ENCODE results near the gene CADM2.

The CADM2 gene

GRCh38 chr3:85161544-85161943 lies 202.8 kb downstream of the CADM2 start:
- Histone ChIP-seq H3K9me3 (replicated peaks; ENCODE audit: low read length) (no peaks in the 10 kb centered on the region), H3K4me3 (ENCODE audit: low read length) (no peak overlapping the region), H3K9ac (ENCODE audit: low read depth, low read length) (no peak overlapping the region)

GRCh38 chr3:85162905-85163304 lies 204.1 kb downstream of the CADM2 start:
- no peaks in the 10 kb centered on the region for H3K36me3 ChIP-seq (ENCODE audit: insufficient read depth, low read length)
- no peaks in the 10 kb centered on the region for H3K4me1 ChIP-seq (ENCODE audit: control insufficient read depth, insufficient read depth, low read length)
- no peaks in the 10 kb centered on the region for H3K27me3 ChIP-seq (ENCODE audit: control insufficient read depth, insufficient read depth, low read length)
- H3K9me3 ChIP-seq (replicated peaks; ENCODE audit: low read length) = no peaks in the 10 kb centered on the region
- H3K4me2 ChIP-seq (ENCODE audit: low read length) = no peak overlapping the region
- no peak overlapping the region for H3K9ac ChIP-seq (ENCODE audit: low read depth, low read length)
- no peak overlapping the region for H3K4me3 ChIP-seq (ENCODE audit: low read length)

More at GRCh38 chr3:85161544-85161943, 202.8 kb downstream of the CADM2 start:
- H3K4me2 ChIP-seq (ENCODE audit: low read length) = no peak overlapping the region
- no peaks in the 10 kb centered on the region for H3K27me3 ChIP-seq (ENCODE audit: control insufficient read depth, insufficient read depth, low read length)
- H3K4me1 ChIP-seq (ENCODE audit: control insufficient read depth, insufficient read depth, low read length) = no peaks in the 10 kb centered on the region
- H3K36me3 ChIP-seq (ENCODE audit: insufficient read depth, low read length) = no peaks in the 10 kb centered on the region

- Histone ChIP-seq H3K9ac (ENCODE audit: low read depth, low read length) (no peak overlapping the region), H3K4me2 (ENCODE audit: low read length) (no peak overlapping the region), H3K27me3 (ENCODE audit: control insufficient read depth, insufficient read depth, low read length) (no peaks in the 10 kb centered on the region), H3K36me3 (ENCODE audit: insufficient read depth, low read length) (no peaks in the 10 kb centered on the region), H3K9me3 (replicated peaks; ENCODE audit: low read length) (no peaks in the 10 kb centered on the region), H3K4me1 (ENCODE audit: control insufficient read depth, insufficient read depth, low read length) (no peaks in the 10 kb centered on the region), H3K4me3 (ENCODE audit: low read length) (no peak overlapping the region)
Observed at GRCh38 chr3:85164436-85164835, 205.6 kb downstream of the CADM2 start.

GRCh38 chr3:85167576-85167975 lies 208.8 kb downstream of the CADM2 start:
- no peak overlapping the region for H3K4me2 ChIP-seq (ENCODE audit: low read length)
- no peaks in the 10 kb centered on the region for H3K9me3 ChIP-seq (replicated peaks; ENCODE audit: low read length)
- H3K4me3 ChIP-seq (ENCODE audit: low read length) = no peak overlapping the region
- no peak overlapping the region for H3K9ac ChIP-seq (ENCODE audit: low read depth, low read length)
- H3K27me3 ChIP-seq (ENCODE audit: control insufficient read depth, insufficient read depth, low read length) = no peaks in the 10 kb centered on the region
- H3K36me3 ChIP-seq (ENCODE audit: insufficient read depth, low read length) = no peaks in the 10 kb centered on the region
- no peaks in the 10 kb centered on the region for H3K4me1 ChIP-seq (ENCODE audit: control insufficient read depth, insufficient read depth, low read length)

- Histone ChIP-seq H3K9me3 (replicated peaks; ENCODE audit: low read length) (no peaks in the 10 kb centered on the region), H3K9ac (ENCODE audit: low read depth, low read length) (no peak overlapping the region), H3K36me3 (ENCODE audit: insufficient read depth, low read length) (no peaks in the 10 kb centered on the region), H3K27me3 (ENCODE audit: control insufficient read depth, insufficient read depth, low read length) (no peaks in the 10 kb centered on the region), H3K4me3 (ENCODE audit: low read length) (no peak overlapping the region), H3K4me1 (ENCODE audit: control insufficient read depth, insufficient read depth, low read length) (no peaks in the 10 kb centered on the region), H3K4me2 (ENCODE audit: low read length) (no peak overlapping the region)
Observed at GRCh38 chr3:85170646-85171045, 211.9 kb downstream of the CADM2 start.

DNA sequence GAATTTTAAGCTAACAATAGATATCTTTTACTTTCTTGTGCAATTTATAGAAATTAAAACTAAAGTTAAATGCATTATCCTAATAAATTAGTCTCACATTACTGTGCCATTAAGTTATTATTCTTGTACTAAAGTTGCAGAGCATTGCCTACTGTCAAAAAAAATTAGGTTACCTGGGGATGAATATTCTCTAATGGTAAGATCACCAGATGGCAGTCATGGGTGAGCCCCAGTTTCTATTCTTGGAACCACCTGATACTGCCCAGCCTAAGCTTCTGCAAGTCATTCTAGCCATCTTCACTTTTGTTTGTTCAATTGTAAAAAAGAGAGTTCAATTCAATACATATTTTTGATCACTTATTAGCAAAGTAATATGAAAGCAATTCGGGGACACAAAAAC lies 213.2 kb downstream of the CADM2 start:
- Histone ChIP-seq H3K36me3 (ENCODE audit: insufficient read depth, low read length) (no peaks in the 10 kb centered on the region), H3K9ac (ENCODE audit: low read depth, low read length) (no peak overlapping the region), H3K27me3 (ENCODE audit: control insufficient read depth, insufficient read depth, low read length) (no peaks in the 10 kb centered on the region), H3K4me3 (ENCODE audit: low read length) (no peak overlapping the region), H3K4me2 (ENCODE audit: low read length) (no peak overlapping the region), H3K9me3 (replicated peaks; ENCODE audit: low read length) (no peaks in the 10 kb centered on the region), H3K4me1 (ENCODE audit: control insufficient read depth, insufficient read depth, low read length) (no peaks in the 10 kb centered on the region)

DNA sequence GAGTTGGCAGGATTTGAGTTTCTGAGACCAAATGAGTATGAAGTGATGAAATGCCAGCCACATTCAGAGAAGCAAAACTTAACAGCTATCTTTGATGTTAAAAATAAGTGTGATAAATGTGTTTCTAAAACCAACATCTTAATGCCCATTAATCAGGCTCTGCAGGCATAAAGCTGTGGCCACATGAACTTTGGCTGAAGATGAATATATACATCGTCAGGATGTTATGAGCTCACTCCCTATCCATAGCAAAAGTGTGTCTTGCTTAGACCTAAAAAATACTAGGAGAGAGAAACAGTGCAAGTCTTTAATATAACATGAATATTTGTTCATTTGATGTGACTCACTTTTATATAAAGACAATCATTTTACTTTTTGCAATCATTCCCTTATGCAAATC lies 218.0 kb downstream of the CADM2 start:
- no peaks in the 10 kb centered on the region for H3K4me1 ChIP-seq (ENCODE audit: control insufficient read depth, insufficient read depth, low read length)
- H3K9ac ChIP-seq (ENCODE audit: low read depth, low read length) = no peak overlapping the region
- no peaks in the 10 kb centered on the region for H3K9me3 ChIP-seq (replicated peaks; ENCODE audit: low read length)
- H3K36me3 ChIP-seq (ENCODE audit: insufficient read depth, low read length) = no peaks in the 10 kb centered on the region
- H3K4me2 ChIP-seq (ENCODE audit: low read length) = no peak overlapping the region
- H3K4me3 ChIP-seq (ENCODE audit: low read length) = no peak overlapping the region
- no peaks in the 10 kb centered on the region for H3K27me3 ChIP-seq (ENCODE audit: control insufficient read depth, insufficient read depth, low read length)

DNA sequence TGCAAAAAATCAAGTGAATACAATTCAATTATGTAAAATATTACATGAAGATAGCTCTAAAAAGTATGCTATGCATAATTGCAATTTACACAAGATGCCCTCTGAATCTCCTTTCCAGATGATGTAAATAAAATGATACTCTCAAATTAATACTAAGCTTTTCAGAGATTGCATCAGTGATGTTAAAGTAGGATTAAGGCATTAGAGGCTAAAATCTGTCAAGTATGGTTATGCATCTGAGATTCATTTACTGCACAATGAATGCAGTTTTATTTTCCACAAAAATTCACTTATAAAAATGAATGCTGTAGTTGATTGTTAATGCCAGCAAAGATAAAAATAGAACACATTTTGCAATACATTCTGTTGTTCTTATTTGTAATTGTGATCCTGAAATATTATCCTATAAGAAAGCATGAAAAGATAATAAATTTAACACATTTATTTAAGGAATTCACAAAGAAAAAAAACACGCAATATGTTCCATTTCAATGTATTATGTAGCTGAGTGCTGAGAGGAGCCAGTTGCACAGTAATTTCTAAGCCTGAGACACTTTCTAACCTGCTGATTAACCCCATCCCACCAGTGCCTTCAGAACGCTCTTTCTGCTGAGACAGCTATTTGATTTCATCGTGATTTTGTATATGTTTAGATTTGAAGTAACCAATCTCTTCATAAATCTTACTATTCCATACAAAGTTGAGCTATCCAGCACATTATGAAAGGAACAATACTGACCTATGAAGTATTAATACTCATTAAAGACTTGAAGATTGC lies 224.4 kb downstream of the CADM2 start:
- Histone ChIP-seq H3K27me3 (ENCODE audit: control insufficient read depth, insufficient read depth, low read length) (no peaks in the 10 kb centered on the region), H3K9me3 (replicated peaks; ENCODE audit: low read length) (no peaks in the 10 kb centered on the region), H3K36me3 (ENCODE audit: insufficient read depth, low read length) (no peaks in the 10 kb centered on the region), H3K4me1 (ENCODE audit: control insufficient read depth, insufficient read depth, low read length) (no peaks in the 10 kb centered on the region), H3K4me2 (ENCODE audit: low read length) (no peak overlapping the region), H3K9ac (ENCODE audit: low read depth, low read length) (no peak overlapping the region), H3K4me3 (ENCODE audit: low read length) (no peak overlapping the region)

DNA sequence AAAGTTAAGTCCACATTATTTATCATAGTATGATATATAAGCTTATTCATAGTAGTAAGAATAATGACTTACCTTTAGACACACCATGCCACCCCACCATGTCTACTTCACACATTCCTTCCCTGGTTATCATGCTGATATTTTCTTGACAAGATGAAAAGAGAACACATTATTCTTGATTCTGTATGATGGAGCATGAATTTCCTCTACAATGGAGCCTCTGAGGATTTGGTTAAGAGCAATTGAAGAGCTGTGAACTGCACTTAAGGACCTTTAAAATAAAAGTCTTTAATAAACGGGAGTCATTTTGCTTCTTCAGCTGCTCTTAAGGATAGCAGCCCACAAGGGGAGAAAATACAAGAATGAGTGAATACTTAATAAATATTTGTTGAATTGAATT lies 226.7 kb downstream of the CADM2 start:
- H3K4me3 ChIP-seq (ENCODE audit: low read length) = no peak overlapping the region
- no peaks in the 10 kb centered on the region for H3K4me1 ChIP-seq (ENCODE audit: control insufficient read depth, insufficient read depth, low read length)
- no peak overlapping the region for H3K4me2 ChIP-seq (ENCODE audit: low read length)

DNA sequence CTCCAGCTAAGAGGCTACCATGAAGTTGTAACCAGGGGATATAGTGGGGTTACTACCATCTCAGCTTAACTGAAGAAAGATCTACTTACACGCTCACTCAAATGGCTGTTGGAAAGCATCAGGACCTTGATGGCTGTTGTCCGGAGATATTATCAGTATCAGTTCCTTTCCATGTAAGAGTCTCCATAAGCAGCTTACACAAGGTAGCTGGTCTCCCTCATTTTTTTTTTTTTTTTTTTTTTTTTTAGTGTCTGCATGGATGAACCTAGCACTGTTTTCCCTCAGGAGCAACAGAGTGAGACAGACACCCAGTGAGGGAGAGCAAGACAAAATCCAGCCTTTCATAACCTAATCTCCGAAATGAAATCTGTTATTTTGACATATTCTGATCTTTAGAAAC lies 230.9 kb downstream of the CADM2 start:
- Histone ChIP-seq H3K27me3 (ENCODE audit: control insufficient read depth, insufficient read depth, low read length) (no peaks in the 10 kb centered on the region), H3K4me2 (ENCODE audit: low read length) (no peak overlapping the region), H3K4me3 (ENCODE audit: low read length) (no peak overlapping the region), H3K9me3 (replicated peaks; ENCODE audit: low read length) (no peaks in the 10 kb centered on the region), H3K4me1 (ENCODE audit: control insufficient read depth, insufficient read depth, low read length) (no peaks in the 10 kb centered on the region), H3K36me3 (ENCODE audit: insufficient read depth, low read length) (no peaks in the 10 kb centered on the region), H3K9ac (ENCODE audit: low read depth, low read length) (no peak overlapping the region)

More for the DNA sequence above, 226.7 kb downstream of the CADM2 start:
- no peaks in the 10 kb centered on the region for H3K36me3 ChIP-seq (ENCODE audit: insufficient read depth, low read length)
- no peaks in the 10 kb centered on the region for H3K9me3 ChIP-seq (replicated peaks; ENCODE audit: low read length)
- no peaks in the 10 kb centered on the region for H3K27me3 ChIP-seq (ENCODE audit: control insufficient read depth, insufficient read depth, low read length)
- no peak overlapping the region for H3K9ac ChIP-seq (ENCODE audit: low read depth, low read length)

DNA sequence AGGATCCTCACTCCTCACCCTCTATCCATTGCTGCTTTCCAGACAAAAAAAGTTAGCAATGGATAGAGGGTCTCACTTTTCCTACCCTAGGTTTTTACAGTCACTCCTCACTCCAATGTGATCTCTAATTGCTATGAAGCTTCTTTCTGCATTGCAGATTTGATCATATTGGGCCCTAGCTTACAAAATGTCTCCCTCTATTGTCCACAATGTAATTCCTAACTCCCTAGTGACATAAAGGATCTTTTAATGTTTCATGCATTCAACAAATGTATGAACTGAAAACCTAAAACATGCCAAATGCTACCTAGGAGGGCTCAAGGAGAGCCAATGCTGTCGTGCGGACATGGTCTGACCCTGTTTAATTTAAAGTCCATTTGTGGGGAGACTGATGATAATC lies 234.8 kb downstream of the CADM2 start:
- H3K4me2 ChIP-seq (ENCODE audit: low read length) = no peak overlapping the region
- no peak overlapping the region for H3K9ac ChIP-seq (ENCODE audit: low read depth, low read length)
- H3K4me1 ChIP-seq (ENCODE audit: control insufficient read depth, insufficient read depth, low read length) = no peaks in the 10 kb centered on the region
- no peaks in the 10 kb centered on the region for H3K27me3 ChIP-seq (ENCODE audit: control insufficient read depth, insufficient read depth, low read length)
- no peaks in the 10 kb centered on the region for H3K36me3 ChIP-seq (ENCODE audit: insufficient read depth, low read length)
- no peaks in the 10 kb centered on the region for H3K9me3 ChIP-seq (replicated peaks; ENCODE audit: low read length)
- no peak overlapping the region for H3K4me3 ChIP-seq (ENCODE audit: low read length)

GRCh38 chr3:85208650-85209049 lies 249.9 kb downstream of the CADM2 start:
- H3K4me2 ChIP-seq (ENCODE audit: low read length) = no peak overlapping the region
- no peaks in the 10 kb centered on the region for H3K4me1 ChIP-seq (ENCODE audit: control insufficient read depth, insufficient read depth, low read length)
- no peak overlapping the region for H3K9ac ChIP-seq (ENCODE audit: low read depth, low read length)
- H3K9me3 ChIP-seq (replicated peaks; ENCODE audit: low read length) = no peaks in the 10 kb centered on the region
- no peaks in the 10 kb centered on the region for H3K36me3 ChIP-seq (ENCODE audit: insufficient read depth, low read length)
- H3K27me3 ChIP-seq (ENCODE audit: control insufficient read depth, insufficient read depth, low read length) = no peaks in the 10 kb centered on the region
- no peak overlapping the region for H3K4me3 ChIP-seq (ENCODE audit: low read length)
